ENCODE measurements around the gene UST. TPM values are rescaled to one million over a fixed set of nuclear protein-coding genes. Genes with fewer than 3 reads are reported as not detected.

UST gene
- total and polyA plus RNA-seq, 2 of the 8 experiments (the other 6 are each of a cell fraction or from before 2014, with no cell fraction given), result 13.5 to 34.5 TPM

DNA sequence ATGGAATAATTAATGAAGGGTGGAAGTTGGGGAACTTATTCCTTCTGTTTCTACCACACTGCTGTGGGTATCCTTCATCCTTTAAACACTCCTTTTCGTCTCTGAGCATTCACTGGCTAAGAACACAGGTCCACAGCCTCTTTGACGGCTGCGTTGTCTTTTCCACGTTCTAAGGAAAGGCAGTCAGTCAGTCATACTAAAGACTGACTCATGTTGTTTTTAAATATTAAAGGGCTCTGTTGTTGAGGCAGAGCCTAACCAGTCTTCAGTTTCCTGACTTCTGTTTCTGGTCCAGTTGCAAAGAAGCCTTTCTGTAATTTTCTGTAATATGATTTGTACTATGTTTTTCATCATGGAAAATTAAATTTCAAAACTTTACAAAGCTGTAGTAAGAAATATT is 48.0 kb downstream of the UST start:
- Histone ChIP-seq H3K9ac (replicated peaks in 1 of 4; ENCODE audit: extremely low read depth in 1 of 4, low read depth in 3 of 4, low read length in 3 of 4) (no peak overlapping the region), H3K27ac (ENCODE audit: low read depth, low read length) (no peak overlapping the region), H3K4me3 (ENCODE audit: extremely low read depth in 1 of 4, insufficient read depth in 2 of 4, low read depth in 3 of 4, low read length in 4 of 4) (no peak overlapping the region), H2BK15ac (ENCODE audit: low read length) (no peak overlapping the region), H3K9me3 (ENCODE audit: insufficient read depth in 2 of 2, low read depth in 1 of 2, low read length in 1 of 2) (peaks cover 7 to 10% of the 10 kb centered on the region in 2 experiments; a peak in 3 of 4 replicates), H3K14ac (ENCODE audit: insufficient read length) (no peak overlapping the region), H3K18ac (ENCODE audit: extremely low read depth, low read length) (no peak overlapping the region), H3K36me3 (ENCODE audit: control insufficient read depth in 2 of 4, insufficient read depth in 4 of 4, low read length in 3 of 4) (peaks cover 0 to 9% (median 0%) of the 10 kb centered on the region in 4 experiments; a peak in 2 of 8 replicates), H4K8ac (ENCODE audit: extremely low read depth, insufficient read depth, low read length) (no peak overlapping the region), H3K4me1 (replicated peaks in 1 of 4; ENCODE audit: control insufficient read depth in 3 of 4, insufficient read depth in 4 of 4, low read length in 3 of 4) (peaks cover 0 to 8% (median 1%) of the 10 kb centered on the region in 4 experiments; a peak in 3 of 7 replicates), H4K20me1 (replicated peaks in 1 of 2; ENCODE audit: control insufficient read depth in 1 of 2, insufficient read depth in 2 of 2, low read length in 2 of 2) (peaks cover 5 to 21% of the 10 kb centered on the region in 2 experiments), H2BK120ac (replicated peaks; ENCODE audit: low read depth, low read length) (no peak overlapping the region), H2BK5ac (ENCODE audit: low read depth, low read length) (peak overlapping the region; percentile 56; the same call in 1 of the 2 replicates), H3K79me2 (ENCODE audit: control insufficient read depth in 1 of 2, insufficient read depth in 2 of 2, low read length in 2 of 2) (peaks cover 26 to 97% of the 10 kb centered on the region in 2 experiments), H3K23ac (ENCODE audit: insufficient read length) (no peak overlapping the region), H3K23me2 (ENCODE audit: low read depth, low read length) (no peaks in the 10 kb centered on the region), H3K27me3 (replicated peaks in 1 of 4; ENCODE audit: control insufficient read depth in 3 of 4, extremely low read depth in 1 of 4, insufficient read depth in 3 of 4, low read length in 3 of 4) (no peaks in the 10 kb centered on the region), H2BK12ac (ENCODE audit: low read depth, low read length) (no peak overlapping the region), H4K5ac (ENCODE audit: insufficient read length, low read depth, low read length) (no peak overlapping the region), H2BK20ac (ENCODE audit: low read length) (no peak overlapping the region), H3K4ac (replicated peaks; ENCODE audit: insufficient read length, low read depth, low read length) (no peak overlapping the region), H3K56ac (replicated peaks; ENCODE audit: insufficient read length, low read depth, low read length) (no peak overlapping the region), H3K4me2 (ENCODE audit: insufficient read depth in 1 of 2, low read depth in 2 of 2, low read length in 2 of 2) (no peak overlapping the region), H3K79me1 (ENCODE audit: low read depth, low read length) (peaks cover 24% of the 10 kb centered on the region), H4K91ac (replicated peaks; ENCODE audit: insufficient read length, low read length) (no peak overlapping the region), H2AK5ac (ENCODE audit: low read depth, low read length) (no peak overlapping the region; the same call in 1 of the 2 replicates), H2AFZ (ENCODE audit: low read length) (no peak overlapping the region)
- 76% methylated on average over 4 of the region's 4 CpGs; no CpG with 5 or more reads in 1 of the 2 experiments for WGBS, 2 experiments (ENCODE audit: extremely low coverage in 1 of 2, insufficient coverage in 1 of 2, insufficient read length in 1 of 2, insufficient replicate concordance in 2 of 2, low coverage in 1 of 2, low lambda C conversion rate in 2 of 2, missing lambda C conversion rate in 1 of 2)
- no peak for FAIRE-seq
- ChIA-PET CTCF (ENCODE audit: partially characterized antibody) (interaction anchor here (1.3 to 3.3 kb wide), 2 partner anchors 21 to 179 kb away, joined by 3 to 13 read pairs; no protein-coding TSS in a partner anchor), POLR2A (ENCODE audit: partially characterized antibody) (interaction anchor here (1.2 to 1.4 kb wide), 2 partner anchors 19 to 134 kb away, joined by 3 read pairs; no protein-coding TSS in a partner anchor)
- no peak for DNase-seq (ENCODE audit: low read depth in 1 of 2, low spot score in 2 of 2)
- TF ChIP-seq CREB1 (IDR thresholded peaks at IDR 0.05) (no peak), SIN3A (conservative IDR thresholded peaks at IDR 0.05 in 1 of 2, IDR thresholded peaks at IDR 0.05 in 1 of 2; ENCODE audit: low read depth in 1 of 2, low read length in 2 of 2) (no peak), TAF1 (IDR thresholded peaks at IDR 0.05; ENCODE audit: low read depth, low read length) (no peak), CTBP2 (IDR thresholded peaks at IDR 0.05; ENCODE audit: borderline replicate concordance, insufficient read depth, insufficient read length, low read length) (no peak), TAF7 (optimal IDR thresholded peaks at IDR 0.05; ENCODE audit: borderline replicate concordance, low read depth, low read length) (no peak), SP2 (IDR thresholded peaks at IDR 0.05; ENCODE audit: low read length) (no peak), FOSL1 (IDR thresholded peaks at IDR 0.05; ENCODE audit: insufficient read depth, low read depth, low read length) (no peak), BRCA1 (IDR thresholded peaks at IDR 0.05; ENCODE audit: low read depth, low read length) (no peak), HDAC6 (IDR thresholded peaks at IDR 0.05; ENCODE audit: low read depth, low read length) (no peak), CEBPB (IDR thresholded peaks at IDR 0.05; ENCODE audit: low read depth, low read length) (no peak), KDM4A (IDR thresholded peaks at IDR 0.05; ENCODE audit: low read depth, low read length, severe bottlenecking) (no peak), PHF8 (conservative IDR thresholded peaks at IDR 0.05; ENCODE audit: low read depth, low read length) (no peak)
- TF ChIP-seq, protein P1, sequence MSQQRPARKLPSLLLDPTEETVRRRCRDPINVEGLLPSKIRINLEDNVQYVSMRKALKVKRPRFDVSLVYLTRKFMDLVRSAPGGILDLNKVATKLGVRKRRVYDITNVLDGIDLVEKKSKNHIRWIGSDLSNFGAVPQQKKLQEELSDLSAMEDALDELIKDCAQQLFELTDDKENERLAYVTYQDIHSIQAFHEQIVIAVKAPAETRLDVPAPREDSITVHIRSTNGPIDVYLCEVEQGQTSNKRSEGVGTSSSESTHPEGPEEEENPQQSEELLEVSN (IDR thresholded peaks at IDR 0.05), result no peak

Data from H1 (cell line).